Stimulated activated naive CD8-positive, alpha-beta T cell treated with anti-CD3 and anti-CD28 coated beads, Interleukin-15, Interleukin-2, amounts not matched to agents 100 ng/mL and 50 ng/mL, for 24 hours (primary cell): ENCODE results near the gene SLC35A2.
"Not testable (repeated sequence)": the region's sequence is repeated elsewhere in the genome, so short reads cannot be mapped to it uniquely, and the experiment has no call there.

Experiments
- H3K27ac Mint-ChIP-seq: one replicate; pipeline ENCODE4 v1.8.0; 2021; ENCODE audit warnings: mild to moderate bottlenecking, mixed read lengths
- H3K27me3 Mint-ChIP-seq: one replicate; pipeline ENCODE4 v1.8.0; 2021; ENCODE audit warnings: mixed read lengths
- H3K36me3 Mint-ChIP-seq: one replicate; pipeline ENCODE4 v1.8.0; 2021; ENCODE audit warnings: low read depth, mixed read lengths
- H3K4me1 Mint-ChIP-seq: one replicate; pipeline ENCODE4 v1.8.0; 2021; ENCODE audit warnings: low read depth, mixed read lengths
- H3K4me3 Mint-ChIP-seq: one replicate; pipeline ENCODE4 v1.8.0; 2021; ENCODE audit warnings: mild to moderate bottlenecking, mixed read lengths
- H3K9me3 Mint-ChIP-seq: one replicate; pipeline ENCODE4 v1.8.0; 2021; ENCODE audit warnings: mixed read lengths

Gene SLC35A2

GRCh38 chrX:48899078-48899410 lies 12.4 kb downstream of the SLC35A2 start:
- Mint-ChIP-seq H3K36me3 (peaks cover 16% of the 10 kb centered on the region), H3K9me3 (no peaks in the 10 kb centered on the region), H3K27ac (peak overlapping the region; percentile 16), H3K4me1 (peaks cover 25% of the 10 kb centered on the region), H3K4me3 (peak overlapping the region; percentile 96), H3K27me3 (no peaks in the 10 kb centered on the region)

GRCh38 chrX:48897625-48898306 lies 13.7 kb downstream of the SLC35A2 start, which contains the start of the genes PQBP1 and TIMM17B:
TSS of gene PQBP1 (plus strand) at chrX:48897930. CDS start at chrX:48898510, 580 bp downstream.
TSS of gene TIMM17B (minus strand) at chrX:48897768. CDS start at chrX:48897749, 19 bp downstream.
- H3K27ac Mint-ChIP-seq = peak within 1 kb of the TSS; percentile 96
- peaks cover 16% of the 10 kb centered on the region for H3K36me3 Mint-ChIP-seq
- H3K4me3 Mint-ChIP-seq = peak within 1 kb of the TSS; percentile 96
- H3K27me3 Mint-ChIP-seq = no peaks in the 10 kb centered on the region
- peaks cover 25% of the 10 kb centered on the region for H3K4me1 Mint-ChIP-seq
- H3K9me3 Mint-ChIP-seq = no peaks in the 10 kb centered on the region

GRCh38 chrX:48897157-48897624 lies 14.3 kb downstream of the SLC35A2 start:
- Mint-ChIP-seq H3K9me3 (no peaks in the 10 kb centered on the region), H3K27me3 (no peaks in the 10 kb centered on the region), H3K4me3 (peak overlapping the region; percentile 96), H3K27ac (peak overlapping the region; percentile 96), H3K36me3 (peaks cover 15% of the 10 kb centered on the region), H3K4me1 (peaks cover 25% of the 10 kb centered on the region)

GRCh38 chrX:48896611-48897011 lies 14.8 kb downstream of the SLC35A2 start:
- H3K36me3 Mint-ChIP-seq = peaks cover 10% of the 10 kb centered on the region
- no peaks in the 10 kb centered on the region for H3K9me3 Mint-ChIP-seq
- peak overlapping the region; percentile 96 for H3K4me3 Mint-ChIP-seq
- H3K27ac Mint-ChIP-seq = peak overlapping the region; percentile 96
- H3K4me1 Mint-ChIP-seq = peaks cover 25% of the 10 kb centered on the region
- no peaks in the 10 kb centered on the region for H3K27me3 Mint-ChIP-seq

- Mint-ChIP-seq H3K27me3 (no peaks in the 10 kb centered on the region), H3K4me3 (no peak overlapping the region), H3K9me3 (no peaks in the 10 kb centered on the region), H3K4me1 (peaks cover 35% of the 10 kb centered on the region), H3K36me3 (peaks cover 5% of the 10 kb centered on the region), H3K27ac (no peak overlapping the region)
Measured at GRCh38 chrX:48894891-48895290, 16.6 kb downstream of the SLC35A2 start.

- peaks cover 35% of the 10 kb centered on the region for H3K4me1 Mint-ChIP-seq
- no peaks in the 10 kb centered on the region for H3K27me3 Mint-ChIP-seq
- no peak overlapping the region for H3K27ac Mint-ChIP-seq
- peaks cover 5% of the 10 kb centered on the region for H3K36me3 Mint-ChIP-seq
- H3K4me3 Mint-ChIP-seq = no peak overlapping the region
- H3K9me3 Mint-ChIP-seq = no peaks in the 10 kb centered on the region
Measured at GRCh38 chrX:48893556-48894348, 17.7 kb downstream of the SLC35A2 start.

- Mint-ChIP-seq H3K27me3 (no peaks in the 10 kb centered on the region), H3K36me3 (peaks cover 5% of the 10 kb centered on the region), H3K27ac (no peak overlapping the region), H3K9me3 (no peaks in the 10 kb centered on the region), H3K4me3 (no peak overlapping the region), H3K4me1 (peaks cover 28% of the 10 kb centered on the region)
Measured at GRCh38 chrX:48892896-48893295, 18.6 kb downstream of the SLC35A2 start.

GRCh38 chrX:48891402-48892288 lies 19.8 kb downstream of the SLC35A2 start:
- H3K9me3 Mint-ChIP-seq = no peaks in the 10 kb centered on the region
- H3K27me3 Mint-ChIP-seq = no peaks in the 10 kb centered on the region
- peak overlapping the region; percentile 26 for H3K27ac Mint-ChIP-seq
- peaks cover 21% of the 10 kb centered on the region for H3K4me1 Mint-ChIP-seq
- peaks cover 5% of the 10 kb centered on the region for H3K36me3 Mint-ChIP-seq
- peak overlapping the region; percentile 63 for H3K4me3 Mint-ChIP-seq

GRCh38 chrX:48890934-48891401 lies 20.5 kb downstream of the SLC35A2 start:
- H3K4me3 Mint-ChIP-seq = peak overlapping the region; percentile 75
- peak overlapping the region; percentile 78 for H3K27ac Mint-ChIP-seq
- peaks cover 5% of the 10 kb centered on the region for H3K36me3 Mint-ChIP-seq
- no peaks in the 10 kb centered on the region for H3K27me3 Mint-ChIP-seq
- peaks cover 16% of the 10 kb centered on the region for H3K4me1 Mint-ChIP-seq
- no peaks in the 10 kb centered on the region for H3K9me3 Mint-ChIP-seq

GRCh38 chrX:48890296-48890925 lies 21.0 kb downstream of the SLC35A2 start:
- Mint-ChIP-seq H3K27me3 (no peaks in the 10 kb centered on the region), H3K4me3 (peak overlapping the region; percentile 75), H3K27ac (peak overlapping the region; percentile 78), H3K36me3 (peaks cover 3% of the 10 kb centered on the region), H3K9me3 (no peaks in the 10 kb centered on the region), H3K4me1 (peaks cover 16% of the 10 kb centered on the region)

- not testable (repeated sequence) for H3K4me1 Mint-ChIP-seq, H3K4me3 Mint-ChIP-seq, H3K36me3 Mint-ChIP-seq, H3K27me3 Mint-ChIP-seq, H3K9me3 Mint-ChIP-seq, H3K27ac Mint-ChIP-seq
Measured at GRCh38 chrX:48886586-48886985, 24.9 kb downstream of the SLC35A2 start.

GRCh38 chrX:48883729-48884128 lies 27.7 kb downstream of the SLC35A2 start:
- Mint-ChIP-seq H3K27ac (no peak overlapping the region), H3K4me3 (no peak overlapping the region), H3K36me3 (no peaks in the 10 kb centered on the region), H3K9me3 (no peaks in the 10 kb centered on the region), H3K27me3 (no peaks in the 10 kb centered on the region), H3K4me1 (no peaks in the 10 kb centered on the region)

GRCh38 chrX:48876944-48877343 lies 34.5 kb downstream of the SLC35A2 start:
- not testable (repeated sequence) for H3K9me3 Mint-ChIP-seq, H3K4me3 Mint-ChIP-seq, H3K27ac Mint-ChIP-seq, H3K36me3 Mint-ChIP-seq, H3K4me1 Mint-ChIP-seq, H3K27me3 Mint-ChIP-seq

GRCh38 chrX:48872017-48872416 lies 39.4 kb downstream of the SLC35A2 start:
- H3K9me3 Mint-ChIP-seq, H3K27ac Mint-ChIP-seq, H3K4me1 Mint-ChIP-seq, H3K27me3 Mint-ChIP-seq, H3K4me3 Mint-ChIP-seq, H3K36me3 Mint-ChIP-seq: not testable (repeated sequence)
